GM21526 (cell line): ENCODE measurements around the gene PRKCG.

Source experiments
- ATAC-seq: cut with Tn5 transposase; IDR thresholded peaks from one replicate; pipeline ENCODE4 v1.9.1; 2021; ENCODE audit warnings: moderate library complexity; ENCODE audit not compliant: unreplicated experiment, low FRiP score

Gene PRKCG

GRCh38 chr19:53871454-53871853 is 10.5 kb upstream of the PRKCG start:
- no peak for ATAC-seq

- no peak for ATAC-seq
These were observed 9.2 kb upstream of the PRKCG start for GRCh38 chr19:53872762-53873161.

DNA sequence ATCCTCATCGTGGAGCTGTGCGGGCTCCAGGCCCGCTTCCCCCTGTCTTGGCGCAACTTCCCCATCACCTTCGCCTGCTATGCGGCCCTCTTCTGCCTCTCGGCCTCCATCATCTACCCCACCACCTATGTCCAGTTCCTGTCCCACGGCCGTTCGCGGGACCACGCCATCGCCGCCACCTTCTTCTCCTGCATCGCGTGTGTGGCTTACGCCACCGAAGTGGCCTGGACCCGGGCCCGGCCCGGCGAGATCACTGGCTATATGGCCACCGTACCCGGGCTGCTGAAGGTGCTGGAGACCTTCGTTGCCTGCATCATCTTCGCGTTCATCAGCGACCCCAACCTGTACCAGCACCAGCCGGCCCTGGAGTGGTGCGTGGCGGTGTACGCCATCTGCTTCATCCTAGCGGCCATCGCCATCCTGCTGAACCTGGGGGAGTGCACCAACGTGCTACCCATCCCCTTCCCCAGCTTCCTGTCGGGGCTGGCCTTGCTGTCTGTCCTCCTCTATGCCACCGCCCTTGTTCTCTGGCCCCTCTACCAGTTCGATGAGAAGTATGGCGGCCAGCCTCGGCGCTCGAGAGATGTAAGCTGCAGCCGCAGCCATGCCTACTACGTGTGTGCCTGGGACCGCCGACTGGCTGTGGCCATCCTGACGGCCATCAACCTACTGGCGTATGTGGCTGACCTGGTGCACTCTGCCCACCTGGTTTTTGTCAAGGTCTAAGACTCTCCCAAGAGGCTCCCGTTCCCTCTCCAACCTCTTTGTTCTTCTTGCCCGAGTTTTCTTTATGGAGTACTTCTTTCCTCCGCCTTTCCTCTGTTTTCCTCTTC is 8.0 kb upstream of the PRKCG start:
- ATAC-seq, result no peak

GRCh38 chr19:53874606-53874990 is 7.4 kb upstream of the PRKCG start:
- ATAC-seq, result no peak

GRCh38 chr19:53875602-53876325 is 6.2 kb upstream of the PRKCG start:
- no peak for ATAC-seq

DNA sequence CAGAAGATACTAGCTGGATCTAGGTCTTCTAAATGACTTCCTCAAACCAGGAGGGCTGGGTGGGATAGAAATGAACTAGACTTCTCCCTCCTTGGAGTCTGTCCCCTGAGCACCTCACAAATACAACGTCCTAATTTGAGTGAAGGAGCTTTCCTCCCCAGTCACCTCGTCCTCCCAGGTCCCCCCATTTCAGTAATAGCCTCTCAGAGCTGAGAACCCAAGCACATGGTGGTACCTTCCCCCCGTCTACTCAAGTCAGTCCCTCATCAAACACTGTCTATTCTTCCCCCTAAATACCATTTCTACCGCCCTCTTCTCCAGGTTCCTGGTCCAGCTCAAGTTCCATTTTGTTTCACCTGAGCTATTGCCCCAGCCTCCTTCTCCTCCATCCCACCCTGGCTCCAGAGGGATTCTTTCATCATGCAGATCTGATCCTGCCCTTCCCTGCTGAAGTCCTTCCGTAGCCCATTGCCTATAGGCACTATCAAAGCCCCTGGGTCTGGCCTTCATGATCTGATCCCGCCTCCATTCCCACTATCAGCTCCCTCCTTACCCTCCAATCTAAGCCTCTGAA is 5.3 kb upstream of the PRKCG start:
- no peak for ATAC-seq

- ATAC-seq, result no peak
These were observed 4.6 kb upstream of the PRKCG start for GRCh38 chr19:53877361-53877766.

DNA sequence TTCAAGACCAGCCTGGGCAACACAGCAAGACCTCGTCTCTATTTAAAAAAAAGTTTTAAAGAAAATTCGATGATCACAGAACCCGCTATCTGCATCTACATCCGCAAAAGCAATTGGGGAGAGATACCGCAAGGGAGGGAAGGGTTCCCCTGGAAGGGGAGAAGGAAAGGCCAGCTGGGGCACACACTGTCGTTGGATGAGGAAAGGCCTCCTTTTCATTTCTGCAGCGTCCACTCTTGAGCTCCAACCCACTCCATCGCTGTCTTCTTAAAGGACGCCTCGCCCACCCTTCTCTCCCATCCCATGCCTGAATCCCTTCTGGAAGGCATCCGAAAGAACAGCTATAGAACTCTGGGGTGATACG is 3.2 kb upstream of the PRKCG start:
- ATAC-seq, result no peak

DNA sequence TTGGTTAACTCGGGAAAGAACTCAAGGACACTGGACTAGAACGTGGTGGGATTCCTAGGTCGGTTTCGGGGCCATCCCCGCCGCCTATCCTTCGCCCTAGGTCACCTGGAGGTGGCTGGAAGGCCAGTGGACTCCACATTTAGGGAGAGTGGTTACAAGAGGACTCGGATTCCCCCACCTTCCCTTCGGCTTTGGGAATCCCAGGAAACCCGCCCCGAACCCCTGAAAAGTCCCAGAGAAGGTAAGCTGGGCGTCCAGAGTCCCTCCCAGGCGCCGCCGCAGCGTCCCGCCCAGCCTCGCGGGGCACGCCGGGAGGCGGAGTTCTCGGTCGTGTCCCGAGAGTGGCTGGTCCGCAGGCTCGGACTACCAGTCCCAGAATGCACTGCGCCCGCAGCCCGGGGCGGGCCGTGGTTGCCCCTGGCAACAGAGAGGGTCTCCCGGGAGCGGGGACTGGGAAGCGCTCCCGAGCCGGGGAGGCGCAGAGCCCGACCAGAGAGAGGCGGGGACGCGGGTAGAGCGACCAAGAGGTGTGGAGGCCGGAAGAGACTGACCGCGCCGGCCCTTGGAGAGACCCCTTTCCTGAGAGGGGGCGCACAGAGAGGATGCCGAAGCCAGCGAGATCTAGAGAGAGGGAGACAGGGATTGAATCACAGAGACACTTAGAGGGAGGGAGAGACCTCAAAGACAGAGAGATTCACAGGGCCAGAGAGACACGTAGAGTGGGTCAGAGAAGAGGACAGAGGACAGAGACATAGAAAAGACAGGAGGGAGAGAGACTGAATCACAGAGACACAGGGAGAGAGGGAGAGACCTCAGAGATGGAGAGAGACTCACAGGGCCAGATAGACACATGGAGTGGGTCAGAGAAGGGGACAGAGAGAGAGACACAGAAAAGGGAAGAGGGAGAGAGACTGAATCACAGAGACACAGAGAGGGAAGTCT is 2.6 kb upstream of the PRKCG start:
- no peak for ATAC-seq

DNA sequence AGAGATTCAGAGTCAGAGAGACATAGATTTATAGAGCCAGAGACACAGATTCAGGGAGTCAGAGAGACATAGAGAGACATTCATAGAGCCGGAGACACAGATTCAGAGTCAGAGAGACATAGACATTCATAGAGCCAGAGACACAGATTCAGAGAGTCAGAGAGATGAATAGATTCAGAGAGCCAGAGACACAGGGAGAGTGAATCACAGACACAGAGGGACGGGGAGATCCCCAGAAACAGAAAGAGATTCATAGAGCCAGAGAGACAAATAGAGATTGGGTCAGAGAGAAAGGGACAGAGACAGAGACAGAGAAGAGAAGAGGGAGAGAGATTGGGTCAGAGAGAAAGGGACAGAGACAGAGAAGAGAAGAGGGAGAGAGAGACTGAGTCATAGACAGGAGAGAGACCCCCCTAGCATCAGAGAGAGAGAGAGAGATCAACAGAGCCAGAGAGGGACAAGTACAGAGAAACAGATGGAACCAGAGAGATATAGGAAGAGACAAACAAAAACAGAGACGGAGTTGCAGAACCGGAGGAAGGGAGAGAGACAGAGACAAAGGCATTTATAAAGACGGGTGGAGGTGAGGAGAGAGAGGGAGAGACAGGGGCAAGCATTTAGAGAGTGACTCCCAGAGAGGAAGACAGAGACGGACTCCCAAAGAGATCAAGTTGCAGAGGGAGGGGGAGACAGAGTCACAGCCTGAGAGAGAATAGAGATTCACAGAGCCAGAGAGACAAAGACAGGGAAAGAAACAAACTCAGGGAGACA is 1.1 kb upstream of the PRKCG start:
- ATAC-seq, result no peak

DNA sequence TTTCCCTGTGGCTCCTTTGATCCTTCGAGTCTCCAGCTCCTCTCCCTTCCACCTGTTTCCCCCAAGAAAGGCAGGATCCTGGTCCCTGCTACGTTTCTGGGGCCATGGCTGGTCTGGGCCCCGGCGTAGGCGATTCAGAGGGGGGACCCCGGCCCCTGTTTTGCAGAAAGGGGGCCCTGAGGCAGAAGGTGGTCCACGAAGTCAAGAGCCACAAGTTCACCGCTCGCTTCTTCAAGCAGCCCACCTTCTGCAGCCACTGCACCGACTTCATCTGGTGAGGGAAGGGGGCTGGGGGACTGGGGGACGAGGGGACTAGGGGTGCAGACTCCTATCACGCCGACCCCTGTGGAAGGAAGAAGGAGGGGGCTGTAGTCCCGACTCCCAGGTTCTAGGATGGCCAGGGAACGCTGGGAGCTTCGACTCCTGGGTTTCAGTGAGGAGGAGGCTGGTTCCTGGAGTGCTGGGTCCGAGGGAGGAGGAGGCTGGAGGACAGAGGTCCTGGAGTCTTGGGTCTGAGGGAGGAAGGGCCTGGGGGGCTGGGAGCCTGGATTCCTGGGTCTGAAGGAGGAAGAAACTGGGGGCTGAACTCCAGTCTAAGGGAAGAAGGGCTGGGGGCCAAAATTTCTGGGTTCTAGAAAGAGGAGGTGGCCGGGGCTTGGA is 524 bp downstream of the PRKCG start:
- no peak for ATAC-seq

- no peak for ATAC-seq
These were observed 1.2 kb downstream of the PRKCG start for GRCh38 chr19:53883231-53883661.

DNA sequence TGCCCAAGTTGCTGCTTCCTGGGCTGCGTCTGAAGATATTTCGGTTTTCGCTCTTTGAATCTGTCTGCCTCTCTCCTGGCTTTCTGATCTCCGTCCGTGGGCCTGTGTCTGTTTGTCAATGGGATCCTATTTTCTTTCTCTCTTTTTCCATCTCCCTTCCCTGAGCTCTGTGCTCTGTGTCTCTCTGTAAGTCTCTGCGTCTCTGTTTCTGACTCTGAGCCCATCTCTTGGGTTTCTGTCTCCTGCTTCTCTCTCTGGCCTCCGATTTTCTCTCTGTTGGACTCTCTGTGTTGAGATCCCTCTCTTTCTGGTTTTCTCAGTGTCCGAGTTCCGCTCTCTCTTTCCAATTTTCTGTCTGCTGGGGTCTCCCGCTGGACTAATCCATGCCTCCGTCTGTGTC is 1.7 kb downstream of the PRKCG start:
- no peak for ATAC-seq

DNA sequence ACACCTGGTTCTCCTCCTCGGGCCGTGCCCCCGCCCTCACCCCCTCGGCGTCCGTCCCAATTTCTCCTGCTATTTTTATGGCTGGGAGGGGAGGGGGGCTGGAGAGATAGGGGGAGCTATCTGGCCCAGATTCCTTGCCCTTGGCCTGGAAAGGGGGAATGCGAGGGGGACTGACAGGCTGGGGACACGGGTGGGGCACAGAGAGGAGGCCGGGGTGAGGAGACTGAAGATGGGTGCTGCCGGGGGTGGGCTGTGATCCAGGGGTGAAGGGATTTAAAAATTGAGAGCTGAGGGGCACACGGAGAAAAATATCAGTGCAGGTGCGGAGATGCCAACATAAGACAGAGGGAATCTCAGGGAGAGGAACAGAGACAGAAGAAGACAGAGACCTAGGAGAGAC is 2.3 kb downstream of the PRKCG start:
- ATAC-seq, result no peak

DNA sequence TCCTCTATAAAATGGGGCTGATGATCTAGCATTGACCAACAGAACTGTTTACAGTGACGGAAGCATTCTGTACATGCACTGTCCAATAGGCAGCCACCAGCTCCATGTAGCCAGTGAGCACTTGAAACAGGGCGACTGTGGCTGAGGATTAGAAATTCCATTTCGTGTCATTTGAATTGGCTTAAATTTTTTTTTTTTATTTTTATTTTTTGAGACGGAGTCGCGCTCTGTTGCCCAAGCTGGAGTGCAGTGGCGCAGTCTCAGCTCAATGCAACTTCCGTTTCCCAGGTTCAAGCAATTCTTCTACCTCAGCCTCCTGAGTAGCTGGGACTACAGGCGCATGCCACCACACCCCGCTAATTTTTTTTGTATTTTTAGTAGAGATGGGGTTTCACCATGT is 3.0 kb downstream of the PRKCG start:
- ATAC-seq, result no peak

- ATAC-seq, result no peak
These were observed 10.4 kb downstream of the PRKCG start for GRCh38 chr19:53892301-53892980.

- no peak for ATAC-seq
These were observed 11.0 kb downstream of the PRKCG start for GRCh38 chr19:53892981-53893325.

DNA sequence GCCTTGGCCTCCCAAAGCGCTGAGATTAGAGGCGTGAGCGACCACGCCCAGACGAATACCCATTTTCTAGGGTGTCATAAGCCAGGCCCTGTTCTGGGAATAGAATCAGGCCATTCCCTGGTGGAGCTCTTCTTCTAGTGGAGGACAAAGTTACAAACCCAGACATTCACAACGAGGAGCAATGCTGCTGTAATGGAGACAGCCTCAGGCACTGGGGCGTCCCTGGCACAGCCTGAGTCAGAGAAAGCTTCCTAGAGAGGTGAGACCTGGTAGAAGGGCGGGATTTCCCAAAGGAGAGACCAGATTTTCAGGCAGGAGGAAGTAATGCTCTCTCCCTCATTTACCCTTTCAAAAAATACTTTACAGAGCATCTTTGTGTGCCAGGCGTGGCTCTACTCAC is 12.7 kb downstream of the PRKCG start:
- no peak for ATAC-seq

GRCh38 chr19:53896682-53897081 is 14.7 kb downstream of the PRKCG start:
- no peak for ATAC-seq
